Stimulated activated naive CD8-positive, alpha-beta T cell treated with anti-CD3 and anti-CD28 coated beads, Interleukin-15, Interleukin-2, amounts not matched to agents 100 ng/mL and 50 ng/mL, for 24 hours (primary cell): ENCODE data around the gene B9D1.
A peak's percentile ranks its signal among the peaks of the same experiment; 100 is the strongest.

Experiments
- H3K27ac Mint-ChIP-seq: one replicate; pipeline ENCODE4 v1.8.0; 2021; ENCODE audit warnings: mild to moderate bottlenecking, mixed read lengths
- H3K27me3 Mint-ChIP-seq: one replicate; pipeline ENCODE4 v1.8.0; 2021; ENCODE audit warnings: mixed read lengths
- H3K36me3 Mint-ChIP-seq: one replicate; pipeline ENCODE4 v1.8.0; 2021; ENCODE audit warnings: low read depth, mixed read lengths
- H3K4me1 Mint-ChIP-seq: one replicate; pipeline ENCODE4 v1.8.0; 2021; ENCODE audit warnings: low read depth, mixed read lengths
- H3K4me3 Mint-ChIP-seq: one replicate; pipeline ENCODE4 v1.8.0; 2021; ENCODE audit warnings: mild to moderate bottlenecking, mixed read lengths
- H3K9me3 Mint-ChIP-seq: one replicate; pipeline ENCODE4 v1.8.0; 2021; ENCODE audit warnings: mixed read lengths

B9D1 gene

GRCh38 chr17:19398301-19399181 is 36.0 kb upstream of the B9D1 start:
- H3K9me3 Mint-ChIP-seq = no peaks in the 10 kb centered on the region
- H3K4me1 Mint-ChIP-seq = no peaks in the 10 kb centered on the region
- H3K27ac Mint-ChIP-seq = no peak overlapping the region
- H3K4me3 Mint-ChIP-seq = no peak overlapping the region
- no peaks in the 10 kb centered on the region for H3K36me3 Mint-ChIP-seq
- no peaks in the 10 kb centered on the region for H3K27me3 Mint-ChIP-seq

GRCh38 chr17:19397556-19398041 is 35.1 kb upstream of the B9D1 start:
- no peak overlapping the region for H3K4me3 Mint-ChIP-seq
- no peaks in the 10 kb centered on the region for H3K4me1 Mint-ChIP-seq

GRCh38 chr17:19392303-19392702 is 29.8 kb upstream of the B9D1 start:
- H3K27me3 Mint-ChIP-seq = peaks cover 3% of the 10 kb centered on the region
- peaks cover 3% of the 10 kb centered on the region for H3K4me1 Mint-ChIP-seq
- no peaks in the 10 kb centered on the region for H3K9me3 Mint-ChIP-seq
- H3K36me3 Mint-ChIP-seq = no peaks in the 10 kb centered on the region
- H3K27ac Mint-ChIP-seq = no peak overlapping the region
- no peak overlapping the region for H3K4me3 Mint-ChIP-seq

More at GRCh38 chr17:19397556-19398041, 35.1 kb upstream of the B9D1 start:
- H3K27ac Mint-ChIP-seq = no peak overlapping the region
- no peaks in the 10 kb centered on the region for H3K36me3 Mint-ChIP-seq
- H3K27me3 Mint-ChIP-seq = no peaks in the 10 kb centered on the region
- H3K9me3 Mint-ChIP-seq = no peaks in the 10 kb centered on the region

- Mint-ChIP-seq H3K36me3 (no peaks in the 10 kb centered on the region), H3K4me1 (peaks cover 7% of the 10 kb centered on the region), H3K27me3 (peaks cover 3% of the 10 kb centered on the region), H3K27ac (no peak overlapping the region), H3K9me3 (no peaks in the 10 kb centered on the region), H3K4me3 (no peak overlapping the region)
Measured at GRCh38 chr17:19391432-19391831, 28.9 kb upstream of the B9D1 start.

GRCh38 chr17:19390951-19391350 is 28.4 kb upstream of the B9D1 start:
- no peak overlapping the region for H3K4me3 Mint-ChIP-seq
- peaks cover 3% of the 10 kb centered on the region for H3K27me3 Mint-ChIP-seq
- H3K36me3 Mint-ChIP-seq = no peaks in the 10 kb centered on the region
- H3K27ac Mint-ChIP-seq = no peak overlapping the region
- no peaks in the 10 kb centered on the region for H3K9me3 Mint-ChIP-seq
- H3K4me1 Mint-ChIP-seq = peaks cover 9% of the 10 kb centered on the region

- Mint-ChIP-seq H3K4me1 (peaks cover 9% of the 10 kb centered on the region), H3K36me3 (peaks cover 5% of the 10 kb centered on the region), H3K9me3 (no peaks in the 10 kb centered on the region), H3K27me3 (peaks cover 3% of the 10 kb centered on the region), H3K27ac (no peak overlapping the region), H3K4me3 (no peak overlapping the region)
Measured at GRCh38 chr17:19388791-19389785, 26.6 kb upstream of the B9D1 start.

- H3K36me3 Mint-ChIP-seq = peaks cover 6% of the 10 kb centered on the region
- H3K9me3 Mint-ChIP-seq = no peaks in the 10 kb centered on the region
- H3K4me1 Mint-ChIP-seq = peaks cover 9% of the 10 kb centered on the region
- peak overlapping the region; percentile 50 for H3K27ac Mint-ChIP-seq
- H3K27me3 Mint-ChIP-seq = peaks cover 3% of the 10 kb centered on the region
- H3K4me3 Mint-ChIP-seq = no peak overlapping the region
Measured at GRCh38 chr17:19387921-19388521, 25.5 kb upstream of the B9D1 start.

- H3K9me3 Mint-ChIP-seq = no peaks in the 10 kb centered on the region
- peaks cover 9% of the 10 kb centered on the region for H3K4me1 Mint-ChIP-seq
- no peak within 1 kb of the TSS for H3K4me3 Mint-ChIP-seq
- H3K27ac Mint-ChIP-seq = peak within 1 kb of the TSS; percentile 50
- H3K27me3 Mint-ChIP-seq = peaks cover 3% of the 10 kb centered on the region
- peaks cover 6% of the 10 kb centered on the region for H3K36me3 Mint-ChIP-seq
Measured at GRCh38 chr17:19386974-19387920, 24.7 kb upstream of the B9D1 start, which contains the start of gene MFAP4. MFAP4 (minus strand) TSS chr17:19387190; CDS start chr17:19387155, 35 bp downstream.

- H3K9me3 Mint-ChIP-seq = no peaks in the 10 kb centered on the region
- peaks cover 9% of the 10 kb centered on the region for H3K36me3 Mint-ChIP-seq
- peaks cover 3% of the 10 kb centered on the region for H3K27me3 Mint-ChIP-seq
- H3K27ac Mint-ChIP-seq = no peak overlapping the region
- no peak overlapping the region for H3K4me3 Mint-ChIP-seq
- H3K4me1 Mint-ChIP-seq = peaks cover 9% of the 10 kb centered on the region
Measured at GRCh38 chr17:19386051-19386929, 23.8 kb upstream of the B9D1 start.

- H3K27me3 Mint-ChIP-seq = peaks cover 3% of the 10 kb centered on the region
- H3K4me1 Mint-ChIP-seq = peaks cover 9% of the 10 kb centered on the region
- H3K4me3 Mint-ChIP-seq = no peak overlapping the region
- H3K9me3 Mint-ChIP-seq = no peaks in the 10 kb centered on the region
- H3K27ac Mint-ChIP-seq = no peak overlapping the region
- peaks cover 17% of the 10 kb centered on the region for H3K36me3 Mint-ChIP-seq
Measured at GRCh38 chr17:19385521-19385983, 23.0 kb upstream of the B9D1 start.

GRCh38 chr17:19384723-19385391 is 22.3 kb upstream of the B9D1 start:
- Mint-ChIP-seq H3K27ac (no peak overlapping the region), H3K36me3 (peaks cover 23% of the 10 kb centered on the region), H3K9me3 (no peaks in the 10 kb centered on the region), H3K27me3 (peaks cover 3% of the 10 kb centered on the region), H3K4me1 (peaks cover 9% of the 10 kb centered on the region), H3K4me3 (no peak overlapping the region)

- Mint-ChIP-seq H3K4me1 (peaks cover 13% of the 10 kb centered on the region), H3K36me3 (peaks cover 23% of the 10 kb centered on the region), H3K27ac (no peak overlapping the region), H3K9me3 (no peaks in the 10 kb centered on the region), H3K4me3 (no peak overlapping the region), H3K27me3 (peaks cover 3% of the 10 kb centered on the region)
Measured at GRCh38 chr17:19383681-19384470, 21.4 kb upstream of the B9D1 start.
